Activated T-cell treated with anti-CD3 and anti-CD28 coated beads, Interleukin-2, amount 50 U/mL, for 4 hours (primary cell): Measurements from ENCODE around the gene UNC119B. TPM values are rescaled to one million over a fixed set of nuclear protein-coding genes. Genes with fewer than 3 reads are reported as not detected.

ENCODE experiments used
- ATAC-seq, 2 donors: fragments of 200-7000 bp; cut with Tn5 transposase; one replicate each; pipeline ENCODE4 v1.10.0; 2021
- DNase-seq: peaks from one replicate; pipeline ENCODE4 v3.0.0-alpha.2; 2020
- H3K27me3 Mint-ChIP-seq: one replicate; pipeline ENCODE4 v1.8.0; 2021; ENCODE audit warnings: low read depth, mixed read lengths
- H3K36me3 Mint-ChIP-seq: one replicate; pipeline ENCODE4 v1.8.0; 2022; ENCODE audit warnings: mixed read lengths; ENCODE audit not compliant: insufficient read depth
- H3K4me1 Mint-ChIP-seq: one replicate; pipeline ENCODE4 v1.8.0; 2021; ENCODE audit warnings: low read depth, mixed read lengths
- H3K4me3 Mint-ChIP-seq: one replicate; pipeline ENCODE4 v1.8.0; 2021; ENCODE audit warnings: mild to moderate bottlenecking, moderate library complexity, mixed read lengths
- H3K9me3 Mint-ChIP-seq: one replicate; pipeline ENCODE4 v1.8.0; 2021; ENCODE audit warnings: mixed read lengths
- total RNA-seq, 3 donors: library from RNA; stranded (reverse); gene quantifications; one replicate each; pipeline ENCODE4 v1.2.1, GENCODE V29; 2021

The UNC119B gene
- total RNA-seq, 3 donors from 2014 or later: 17.0 to 20.4 (median 17.0) TPM

- Mint-ChIP-seq H3K4me1 (peaks cover 2% of the 10 kb centered on the region), H3K9me3 (no peaks in the 10 kb centered on the region), H3K36me3 (peaks cover 41% of the 10 kb centered on the region), H3K27me3 (no peaks in the 10 kb centered on the region), H3K4me3 (no peak overlapping the region)
- DNase-seq (no peak), ATAC-seq (no peak)
Measured at GRCh38 chr12:120767071-120768024, 57.1 kb downstream of the UNC119B start.

DNA sequence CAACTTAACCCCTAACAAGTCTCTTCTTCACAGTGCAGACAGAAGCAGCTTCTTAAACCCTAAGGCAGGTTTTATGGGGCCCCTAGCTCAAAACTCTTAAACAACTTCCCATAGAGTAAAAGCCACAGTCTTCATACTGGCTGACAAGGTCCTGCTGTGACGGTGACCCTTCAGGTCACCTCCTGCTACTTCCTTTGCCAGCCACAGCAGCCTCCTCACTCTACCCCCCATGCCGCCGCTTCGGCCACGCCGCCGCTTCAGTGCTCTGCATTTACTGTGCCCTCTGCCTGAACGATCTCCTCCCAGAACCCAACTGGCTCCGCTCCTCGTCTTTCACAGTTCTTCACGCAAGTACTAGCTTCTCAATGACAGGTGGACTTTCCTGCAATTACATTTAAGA lies 60.8 kb downstream of the UNC119B start:
- peaks cover 18% of the 10 kb centered on the region for H3K4me1 Mint-ChIP-seq
- DNase-seq: no peak
- no peak overlapping the region for H3K4me3 Mint-ChIP-seq
- no peaks in the 10 kb centered on the region for H3K27me3 Mint-ChIP-seq
- peaks cover 46% of the 10 kb centered on the region for H3K36me3 Mint-ChIP-seq
- no peak for ATAC-seq
- H3K9me3 Mint-ChIP-seq: no peaks in the 10 kb centered on the region

Other genes with a start within 250 kb of the UNC119B start
- 100 to 1,000 TPM; 259 to 288 (median 272) TPM for gene SRSF9, start 240.7 kb upstream of the UNC119B start, total RNA-seq
- gene DYNLL1, start 214.3 kb upstream of the UNC119B start, total RNA-seq: 100 to 1,000 TPM; 243 to 252 (median 248) TPM
- 10 to 100 TPM; 23.6 to 29.9 (median 26.4) TPM for gene COQ5, start 181.3 kb upstream of the UNC119B start, total RNA-seq
- gene RNF10, start 176.1 kb upstream of the UNC119B start, total RNA-seq: 100 to 1,000 TPM; 152 to 169 (median 161) TPM
- gene POP5, start 129.1 kb upstream of the UNC119B start, total RNA-seq: 10 to 100 TPM; 81.6 to 93.0 (median 92.6) TPM
- under 1 TPM in 2 of 3 donors, not detected in 1; 0.18 to 0.26 TPM for gene CABP1, start 69.8 kb upstream of the UNC119B start, total RNA-seq
- gene MLEC, start 23.3 kb upstream of the UNC119B start, total RNA-seq: 100 to 1,000 TPM; 153 to 172 (median 153) TPM
- 10 to 100 TPM; 13.3 to 13.8 (median 13.3) TPM for gene ACADS, start 15.4 kb downstream of the UNC119B start, total RNA-seq
- 10 to 100 TPM; 21.6 to 28.0 (median 22.8) TPM for gene SPPL3, start 193.9 kb downstream of the UNC119B start, total RNA-seq